Ishikawa (cell line): ENCODE measurements around the gene NSMCE3.

ENCODE experiments used
- CEBPB ChIP-seq: IDR thresholded peaks from 2 replicates; pipeline ENCODE4 v1.6.1; 2012
- CREB1 ChIP-seq: IDR thresholded peaks from 2 replicates; pipeline ENCODE4 v1.6.1; 2012; ENCODE audit warnings: low read depth
- EGR1 ChIP-seq: IDR thresholded peaks from 2 replicates; pipeline ENCODE4 v1.6.1; 2012
- EP300 ChIP-seq: IDR thresholded peaks from 2 replicates; pipeline ENCODE4 v1.6.1; 2012; ENCODE audit warnings: borderline replicate concordance
- FOXM1 ChIP-seq: IDR thresholded peaks from 2 replicates; pipeline ENCODE4 v1.6.1; 2012; ENCODE audit warnings: low read depth, borderline replicate concordance
- MAX ChIP-seq: IDR thresholded peaks from 2 replicates; pipeline ENCODE4 v1.6.1; 2012
- NFIC ChIP-seq: IDR thresholded peaks from 2 replicates; pipeline ENCODE4 v1.6.1; 2012
- RAD21 ChIP-seq: IDR thresholded peaks from 2 replicates; pipeline ENCODE4 v1.6.1; 2012; ENCODE audit warnings: low read depth
- REST ChIP-seq: IDR thresholded peaks from 2 replicates; pipeline ENCODE4 v1.6.1; 2012; ENCODE audit warnings: low read depth, mild to moderate bottlenecking
- TAF1 ChIP-seq: IDR thresholded peaks from 2 replicates; pipeline ENCODE4 v1.6.1; 2012; ENCODE audit warnings: low read depth, mild to moderate bottlenecking
- TCF12 ChIP-seq: IDR thresholded peaks from 2 replicates; pipeline ENCODE4 v1.6.1; 2012; ENCODE audit warnings: low read depth
- TEAD4 ChIP-seq: IDR thresholded peaks from 2 replicates; pipeline ENCODE4 v1.6.1; 2012
- USF1 ChIP-seq: IDR thresholded peaks from 2 replicates; pipeline ENCODE4 v1.6.1; 2012
- YY1 ChIP-seq: IDR thresholded peaks from 2 replicates; pipeline ENCODE4 v1.6.1; 2012; ENCODE audit warnings: low read depth

- TF ChIP-seq CEBPB (no peak), NFIC (no peak), MAX (no peak), TAF1 (no peak), EP300 (no peak), REST (no peak), RAD21 (no peak), EGR1 (no peak), CREB1 (no peak), USF1 (no peak), FOXM1 (no peak), TEAD4 (no peak), YY1 (no peak), TCF12 (no peak)
Observed at GRCh38 chr15:29309139-29309538, 39.5 kb upstream of the NSMCE3 start.
